B cell (primary cell): ENCODE data around the gene MVD.

Experiments
- CTCF ChIP-seq: fragments of 200-600 bp; IDR thresholded peaks from one replicate; pipeline ENCODE4 v1.8.0; 2022; ENCODE audit warnings: antibody characterized with exemption, mild to moderate bottlenecking
- EZH2 ChIP-seq: IDR thresholded peaks from 2 replicates; pipeline ENCODE4 v1.6.1; 2012; ENCODE audit warnings: borderline replicate concordance, low read depth, mild to moderate bottlenecking, moderate library complexity, low read length; ENCODE audit not compliant: insufficient read depth, poor library complexity, severe bottlenecking

DNA sequence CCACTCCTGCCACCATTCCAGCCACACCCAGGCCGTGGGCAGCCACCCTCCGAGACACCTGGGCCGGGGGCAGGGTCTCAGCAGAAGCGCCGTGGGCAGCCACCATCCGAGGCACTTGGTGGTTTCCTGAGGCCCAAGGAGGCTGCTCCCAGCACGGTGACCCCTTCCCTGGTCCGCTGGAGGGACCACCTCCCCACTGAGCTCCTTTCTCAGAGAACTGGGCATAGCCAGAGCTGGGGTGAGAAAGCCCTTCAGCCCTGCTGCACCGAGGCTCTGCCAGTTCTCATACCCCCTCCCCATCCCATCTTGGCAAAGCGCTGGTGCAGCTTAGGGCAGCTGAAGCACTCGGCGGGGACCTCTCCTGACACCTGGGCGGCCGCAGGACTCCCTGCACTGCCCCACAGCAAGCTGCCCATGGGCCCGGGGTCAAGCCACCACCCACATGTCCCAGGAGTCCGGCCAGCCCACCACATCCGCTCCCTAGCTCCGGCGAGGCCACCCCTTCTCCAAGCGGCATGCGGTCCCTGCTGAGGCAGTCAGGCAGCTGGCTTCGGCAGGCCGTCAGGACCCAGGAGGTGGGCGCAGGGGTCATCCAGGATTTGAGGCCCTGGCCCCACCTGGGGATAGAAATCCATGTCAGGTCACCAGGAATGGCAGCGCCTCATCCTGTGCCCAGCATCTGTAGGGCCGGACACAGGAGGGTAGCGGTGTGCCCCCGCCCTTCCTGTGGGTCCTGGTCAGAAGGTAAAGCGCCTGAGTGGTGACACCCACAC lies 10.7 kb downstream of the MVD start:
- TF ChIP-seq CTCF (no peak), EZH2 (no peak)
